ENCODE results near the gene TOX3.

TOX3 gene

DNA sequence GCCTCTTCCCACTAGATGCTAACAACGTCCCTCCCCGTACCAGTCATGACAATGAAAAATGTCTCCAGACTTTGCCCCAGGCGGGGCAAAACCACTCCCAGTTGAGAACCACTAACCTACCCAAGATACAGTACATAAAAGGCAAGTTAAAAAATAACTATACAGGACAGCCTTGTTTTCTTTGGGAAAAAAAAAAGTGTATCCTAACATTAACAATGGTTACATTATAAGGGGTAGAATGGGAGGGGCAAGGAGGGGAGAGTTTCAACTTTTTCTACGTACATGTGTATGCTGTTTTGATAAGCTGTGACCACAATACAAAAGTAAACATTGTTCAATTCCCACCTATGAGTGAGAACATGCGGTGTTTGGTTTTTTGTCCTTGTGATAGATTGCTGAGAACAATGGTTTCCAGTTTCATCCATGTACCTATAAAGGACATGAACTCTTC lies 94.9 kb downstream of the TOX3 start:
- DNase-seq (ENCODE audit: low read depth in 2 of 2): no peak

DNA sequence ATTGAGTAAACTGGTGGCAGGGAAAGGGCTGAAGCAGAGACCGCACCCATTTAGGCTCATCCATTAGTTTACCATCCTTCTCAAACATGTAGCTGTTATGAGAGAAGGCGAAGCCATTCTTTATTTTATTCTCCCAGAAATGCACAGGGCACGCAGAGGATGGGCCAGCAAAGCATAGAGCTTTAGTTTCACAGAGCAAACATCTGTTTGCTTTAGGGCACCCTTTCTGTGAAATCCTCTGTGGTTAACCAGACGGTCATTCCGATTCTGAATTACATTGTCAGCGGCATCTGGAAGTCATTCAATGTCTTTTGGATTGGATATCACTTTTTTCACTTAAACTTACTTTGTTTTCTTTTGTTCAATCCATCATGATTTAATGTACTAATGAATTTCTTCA lies 96.0 kb downstream of the TOX3 start:
- DNase-seq (ENCODE audit: low read depth in 2 of 2): no peak

DNA sequence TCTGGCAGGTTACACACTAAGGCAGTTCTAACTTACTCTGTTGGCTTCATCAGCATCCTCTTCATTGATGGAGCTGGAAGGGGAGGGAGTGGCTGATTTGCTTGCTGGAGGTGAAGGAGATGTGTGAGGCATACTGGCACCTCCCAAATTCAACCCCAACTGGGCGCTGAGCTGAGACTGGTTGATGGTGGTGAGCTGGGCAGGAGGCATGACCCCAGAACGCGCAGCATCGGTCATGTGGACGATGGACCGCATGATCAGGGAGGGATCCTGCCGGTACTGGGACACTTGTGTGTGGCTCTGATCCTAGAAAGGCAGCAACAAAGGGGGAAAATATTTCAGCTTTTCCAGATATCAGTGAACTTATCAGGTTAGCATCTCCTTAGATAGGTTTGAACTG lies 96.7 kb downstream of the TOX3 start:
- no peak for DNase-seq (ENCODE audit: low read depth in 2 of 2)

DNA sequence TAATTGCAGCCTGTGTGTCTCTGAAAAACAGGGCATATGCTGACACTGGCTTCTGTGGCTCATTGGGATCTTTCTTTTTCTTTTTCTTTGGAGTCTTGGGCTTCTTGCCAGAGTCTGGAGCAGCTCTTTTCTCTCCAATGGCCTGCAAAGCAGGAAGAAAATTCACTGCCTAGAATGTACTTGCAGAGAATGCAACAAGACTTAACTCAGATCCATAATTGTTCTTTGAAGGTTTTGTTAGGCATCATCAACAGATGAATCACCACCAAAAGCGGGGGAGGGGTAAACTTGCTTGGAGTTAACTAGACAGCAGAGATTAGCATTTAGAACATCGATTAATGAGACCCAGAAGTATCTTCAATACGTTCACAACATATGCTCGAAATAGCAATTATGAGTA lies 100.9 kb downstream of the TOX3 start:
- no peak for DNase-seq (ENCODE audit: low read depth in 2 of 2)

DNA sequence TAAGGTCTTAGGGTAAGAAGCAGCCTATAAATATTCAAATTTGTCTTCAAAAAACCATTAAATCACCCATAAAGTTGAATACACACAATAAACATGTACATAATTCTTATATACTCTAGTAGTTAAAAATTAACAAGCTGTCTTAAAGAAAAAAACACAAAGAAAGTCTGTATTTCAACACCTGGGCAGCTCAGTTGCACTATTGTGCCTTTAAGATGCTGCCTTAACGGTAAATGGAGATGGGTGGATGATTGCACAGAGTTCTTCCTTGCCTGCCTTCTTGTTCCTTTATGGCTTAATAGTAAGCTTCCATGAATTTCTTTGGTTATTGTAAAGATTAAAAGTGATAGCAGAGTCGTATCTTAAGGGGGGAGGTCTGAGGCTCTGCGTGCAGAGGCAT lies 105.1 kb downstream of the TOX3 start:
- DNase-seq (ENCODE audit: low read depth in 2 of 2): no peak

DNA sequence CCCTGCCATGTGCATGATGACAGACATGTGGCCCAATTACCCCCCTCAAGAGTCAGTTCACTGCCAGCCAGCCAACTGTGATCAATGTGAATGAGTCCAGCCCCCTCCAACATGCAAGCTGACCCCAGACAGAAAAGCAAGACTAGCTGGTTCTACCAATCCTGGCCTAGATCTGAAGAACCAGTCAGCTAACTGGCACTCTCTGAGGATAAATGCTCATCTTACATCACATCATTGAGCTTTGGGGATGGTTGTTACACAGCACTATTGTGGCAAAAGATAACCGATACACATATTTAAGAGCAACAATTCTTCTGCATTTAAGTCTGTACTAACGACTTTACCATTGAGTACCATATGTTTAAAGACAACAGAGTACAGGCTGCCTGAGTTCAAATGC lies 106.7 kb downstream of the TOX3 start:
- no peak for DNase-seq (ENCODE audit: low read depth in 2 of 2)

DNA sequence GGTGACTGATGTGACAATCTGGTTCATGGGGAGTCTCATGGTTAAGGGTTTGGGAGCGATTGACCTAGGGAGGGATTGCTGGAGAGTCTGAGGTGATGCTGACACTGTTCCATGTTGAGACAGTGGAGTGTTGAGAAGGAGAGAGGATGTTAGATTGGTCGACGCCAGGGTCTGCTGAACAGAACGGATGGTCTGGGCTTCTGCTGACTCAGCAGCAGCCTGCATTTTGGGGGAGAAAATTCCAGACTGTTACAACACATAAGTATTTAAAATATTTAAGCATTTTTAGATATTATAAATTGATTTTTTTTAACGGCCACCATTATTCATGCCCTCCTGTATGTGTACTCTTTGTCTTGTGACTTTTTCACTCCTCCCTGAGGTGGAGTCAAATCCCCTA lies 107.2 kb downstream of the TOX3 start:
- DNase-seq (ENCODE audit: low read depth in 2 of 2): no peak

- DNase-seq (ENCODE audit: low read depth in 2 of 2): no peak
Measured at GRCh38 chr16:52439171-52439701, 107.7 kb downstream of the TOX3 start.

DNA sequence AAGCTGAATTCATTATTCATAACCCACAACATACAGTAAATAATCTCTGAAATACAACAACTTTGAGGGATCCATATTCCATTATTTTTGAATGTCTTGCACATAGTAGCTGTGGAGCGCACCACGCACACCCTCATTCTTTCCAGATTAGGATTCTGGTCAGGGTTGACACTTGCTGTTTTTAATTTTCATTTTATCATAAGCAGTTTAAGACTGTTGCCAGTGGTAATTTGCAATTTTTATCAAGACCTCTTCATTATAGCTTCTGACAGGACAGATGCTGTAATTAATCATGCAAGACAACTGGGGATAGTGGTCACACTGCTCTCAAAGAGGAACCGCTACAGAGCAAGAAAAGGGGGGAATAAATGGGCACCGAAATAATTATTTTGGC lies 109.7 kb downstream of the TOX3 start:
- no peak for DNase-seq (ENCODE audit: low read depth in 2 of 2)

DNA sequence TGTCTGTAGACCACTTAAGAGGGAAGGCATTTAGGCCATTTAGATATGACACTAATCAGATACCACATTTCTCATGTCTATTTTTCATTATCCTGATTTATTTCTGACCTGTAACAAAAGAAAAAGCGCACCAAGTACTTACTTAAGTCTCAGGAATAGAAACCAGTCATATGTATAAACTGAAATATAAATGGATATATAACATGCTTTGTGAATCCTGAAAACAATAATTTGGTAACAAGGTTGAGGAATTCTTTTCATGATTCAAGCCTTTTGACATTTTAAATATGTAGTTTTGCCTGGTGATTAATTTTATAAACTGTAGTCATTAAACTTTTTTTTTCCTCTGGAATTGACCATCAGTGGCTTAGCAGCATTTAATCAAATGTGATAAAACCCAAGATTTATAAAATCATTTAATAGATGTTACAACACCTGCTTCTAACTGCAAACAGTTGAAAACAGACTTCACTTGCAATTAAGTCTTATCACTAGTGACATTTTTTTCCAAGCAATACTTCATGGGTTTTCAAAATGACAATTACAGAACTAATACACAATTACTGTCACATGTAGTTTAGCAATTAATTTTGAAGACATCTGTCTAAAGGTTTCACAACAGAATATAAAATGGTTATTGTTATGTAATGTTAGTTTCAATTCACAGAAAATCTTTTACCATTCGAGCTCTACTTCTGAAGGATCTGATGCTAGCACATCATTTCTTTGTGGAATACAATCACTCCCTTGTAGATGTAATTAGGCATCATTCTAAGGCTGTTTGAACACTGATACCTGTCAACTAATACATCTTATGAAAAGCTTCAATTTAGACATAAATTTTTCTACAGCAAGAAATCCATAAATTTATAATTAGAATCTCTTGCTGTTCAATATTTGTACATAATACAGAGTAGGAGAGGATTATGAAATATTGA lies 110.3 kb downstream of the TOX3 start:
- DNase-seq (ENCODE audit: low read depth in 2 of 2): no peak

DNA sequence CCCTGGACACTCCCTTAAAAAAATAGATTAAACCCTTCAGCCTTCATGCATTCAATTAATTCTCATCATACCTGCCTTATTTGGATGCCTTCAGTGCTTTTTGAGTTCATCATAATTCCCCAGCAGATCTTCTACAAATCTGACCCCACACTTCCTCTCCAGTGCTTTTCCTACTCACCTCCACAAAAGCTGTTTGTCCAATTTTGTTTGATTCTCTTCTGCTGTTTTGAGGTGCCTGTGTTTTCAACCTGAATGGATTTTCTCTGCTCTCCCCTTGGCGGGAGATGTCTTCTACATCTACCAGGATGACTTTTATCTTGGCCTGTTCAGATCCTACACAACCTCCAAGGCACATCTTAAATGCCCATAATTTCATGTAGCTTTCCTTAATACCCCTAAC lies 112.7 kb downstream of the TOX3 start:
- DNase-seq (ENCODE audit: low read depth in 2 of 2): no peak

DNA sequence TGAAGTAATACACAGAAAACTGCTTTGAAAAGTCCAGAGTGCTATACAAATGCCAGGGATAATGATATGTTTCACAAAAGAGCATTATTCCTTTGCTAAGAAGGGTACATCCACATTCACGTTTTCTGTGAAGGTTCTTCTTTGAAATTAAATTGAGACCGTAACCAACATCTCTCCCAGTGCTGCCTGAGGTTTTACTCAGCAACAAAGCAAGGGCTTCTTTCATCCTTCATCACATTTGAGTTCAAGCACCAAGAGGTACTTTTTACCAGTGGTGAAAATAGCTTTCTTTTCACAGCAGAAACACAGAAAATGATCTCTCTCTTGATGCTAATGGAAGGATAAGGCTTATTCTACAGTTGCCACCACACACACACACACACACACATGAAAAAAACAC lies 113.3 kb downstream of the TOX3 start:
- no peak for DNase-seq (ENCODE audit: low read depth in 2 of 2)

DNA sequence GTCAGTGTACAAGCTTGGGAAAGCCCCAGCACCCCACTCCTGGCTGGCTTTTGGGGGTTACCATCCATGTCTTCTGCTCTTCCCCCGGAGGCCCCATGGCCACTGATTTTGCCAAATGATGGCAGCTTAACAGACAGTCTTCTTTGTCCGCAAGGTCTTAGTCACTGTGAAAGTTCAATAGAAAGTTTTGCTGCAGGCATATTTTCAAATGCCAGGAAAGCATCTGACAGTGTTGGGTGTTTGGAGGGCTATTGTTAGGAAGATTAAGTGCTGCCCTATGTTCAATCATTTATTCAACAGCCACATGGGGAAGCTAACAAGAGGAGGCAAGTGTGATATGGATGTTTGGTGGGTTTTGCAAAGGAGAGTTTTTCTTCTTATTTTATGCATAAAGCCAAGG lies 122.4 kb downstream of the TOX3 start:
- DNase-seq (ENCODE audit: low read depth in 2 of 2): no peak

GRCh38 chr16:52422307-52422706 lies 124.6 kb downstream of the TOX3 start:
- no peak for DNase-seq (ENCODE audit: low read depth in 2 of 2)

GRCh38 chr16:52418201-52418600 lies 128.7 kb downstream of the TOX3 start:
- no peak for DNase-seq (ENCODE audit: low read depth in 2 of 2)

GRCh38 chr16:52416888-52417287 lies 130.1 kb downstream of the TOX3 start:
- DNase-seq (ENCODE audit: low read depth in 2 of 2): no peak

DNA sequence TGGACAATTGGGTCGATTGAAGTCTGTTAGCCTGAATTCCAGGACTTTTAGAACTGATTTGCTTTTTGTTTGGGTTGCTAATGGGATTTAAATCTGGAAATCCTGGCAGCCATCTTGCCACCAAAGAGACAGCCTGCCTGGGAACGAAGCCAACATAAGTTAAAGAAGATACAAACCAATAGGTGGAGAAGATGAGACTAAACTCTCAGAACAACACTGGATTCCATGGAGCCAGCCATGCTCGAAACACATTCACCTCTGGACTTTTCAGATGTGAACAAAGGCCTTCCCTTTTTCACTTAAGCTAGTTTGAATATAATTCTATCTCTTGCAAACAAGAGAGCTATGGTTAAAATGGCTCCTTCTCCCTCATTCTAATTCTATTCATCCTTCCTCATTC lies 135.9 kb downstream of the TOX3 start:
- no peak for DNase-seq (ENCODE audit: low read depth in 2 of 2)

- DNase-seq (ENCODE audit: low read depth in 2 of 2): no peak
Measured at GRCh38 chr16:52408191-52408845, 138.6 kb downstream of the TOX3 start.

DNA sequence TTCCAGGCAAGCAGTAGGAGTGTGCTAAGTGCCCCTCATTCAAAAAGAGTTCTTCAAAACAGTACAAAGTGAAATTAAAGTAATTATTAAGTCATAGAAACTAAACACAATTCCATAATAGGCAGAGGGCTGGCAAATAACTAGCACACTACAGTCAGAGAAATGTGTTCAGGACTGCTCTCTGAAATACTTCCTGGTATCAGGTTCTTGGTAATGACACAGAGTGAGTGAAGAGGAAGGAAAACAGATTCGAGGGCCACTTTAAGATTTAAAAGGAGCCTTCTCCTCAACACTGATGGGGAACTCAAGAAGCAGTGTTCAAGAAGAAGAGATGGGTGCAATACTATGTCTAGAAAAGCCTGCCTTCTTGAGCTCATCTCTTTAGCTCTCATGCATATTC lies 139.2 kb downstream of the TOX3 start:
- DNase-seq (ENCODE audit: low read depth in 2 of 2): no peak

DNA sequence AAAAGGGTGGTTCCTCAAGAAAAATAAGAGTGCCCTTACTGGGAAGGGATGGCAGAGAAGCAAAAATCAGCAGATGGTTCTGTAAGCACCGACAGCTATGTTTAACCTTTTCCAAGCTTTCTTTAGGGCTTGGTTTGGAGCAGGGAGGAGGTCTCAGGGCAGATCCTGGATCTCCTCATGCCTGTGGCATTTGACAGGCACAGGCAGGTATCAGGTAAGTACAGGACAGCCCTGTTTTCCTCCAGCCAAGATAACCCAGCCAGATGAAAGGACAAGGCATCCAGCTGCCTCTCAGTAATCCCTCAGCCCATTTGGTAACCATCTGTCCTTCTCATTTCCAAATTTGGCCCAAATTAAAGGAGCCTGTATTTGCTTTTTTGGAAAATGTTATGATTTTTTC lies 141.5 kb downstream of the TOX3 start:
- no peak for DNase-seq (ENCODE audit: low read depth in 2 of 2)

DNA sequence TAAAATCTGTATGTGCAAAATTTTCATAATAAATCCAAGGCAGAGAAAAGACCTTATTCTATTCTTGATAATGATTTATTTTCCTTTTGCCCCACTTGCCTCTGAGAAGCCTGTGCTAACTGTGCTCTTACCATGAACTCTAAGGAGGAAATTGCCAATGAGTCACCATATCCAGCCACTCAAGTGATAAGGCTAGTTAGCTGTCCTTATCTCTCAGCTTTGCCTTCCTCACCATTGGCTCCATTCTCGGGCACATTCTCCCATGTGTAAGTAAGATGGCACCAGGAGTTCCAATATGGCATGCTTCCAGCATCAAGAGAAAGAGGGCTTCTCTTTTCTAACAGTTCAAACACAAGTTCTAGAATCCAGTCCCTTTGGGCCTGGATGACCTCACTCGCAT lies 142.4 kb downstream of the TOX3 start:
- no peak for DNase-seq (ENCODE audit: low read depth in 2 of 2)

- no peak for DNase-seq (ENCODE audit: low read depth in 2 of 2)
Measured at GRCh38 chr16:52399116-52399515, 147.8 kb downstream of the TOX3 start.

DNA sequence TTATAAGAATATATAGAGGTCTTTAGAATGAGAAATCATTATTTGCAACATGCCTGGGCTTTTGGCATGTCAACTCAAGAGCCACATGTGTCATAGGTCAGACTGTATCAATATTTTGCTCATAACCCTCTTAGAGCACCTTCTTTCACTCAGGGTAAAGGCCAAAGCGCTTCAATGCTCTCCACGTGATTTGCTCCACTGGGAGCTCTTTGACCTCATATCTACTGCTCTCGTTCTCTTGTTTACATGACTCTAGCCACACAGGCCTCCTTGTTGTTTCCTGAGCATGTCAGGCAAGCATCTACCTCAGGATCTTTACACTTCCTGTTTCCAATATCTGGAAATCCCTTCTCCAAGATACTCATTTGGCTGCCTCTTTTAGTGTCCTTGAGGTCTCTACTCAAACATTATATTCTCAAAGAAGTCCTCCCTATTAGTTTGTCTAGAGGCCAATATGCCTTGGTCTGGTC lies 148.4 kb downstream of the TOX3 start:
- DNase-seq (ENCODE audit: low read depth in 2 of 2): no peak
